Activated CD4-positive, alpha-beta T cell treated with anti-CD3 and anti-CD28 coated beads for 36 hours (primary cell): ENCODE measurements around the gene PRUNE1. TPM values are rescaled to one million over a fixed set of nuclear protein-coding genes. Genes with fewer than 3 reads are reported as not detected.

Experiments used
- ATAC-seq: fragments of 200-7000 bp; cut with Tn5 transposase; one replicate; pipeline ENCODE4 v1.10.0; 2021; ENCODE audit warnings: mild to moderate bottlenecking, moderate library complexity
- CTCF ChIA-PET: fragments of 350-600 bp; sonication (Branson Sonifier 250); formaldehyde crosslinking; loops from one replicate; lab custom pipeline; 2021; ENCODE audit warnings: antibody characterized with exemption; lab: Charles Lee
- POLR2A ChIA-PET: fragments of 350-600 bp; sonication (Branson Sonifier 250); formaldehyde crosslinking; loops from one replicate; lab custom pipeline; 2021; ENCODE audit warnings: antibody characterized with exemption, inconsistent platforms; lab: Charles Lee
- DNase-seq: peaks from one replicate; pipeline ENCODE4 v3.0.0-alpha.2; 2020
- H3K27ac Mint-ChIP-seq: one replicate; pipeline ENCODE4 v1.8.0; 2021; ENCODE audit warnings: mixed read lengths
- H3K27me3 Mint-ChIP-seq: one replicate; pipeline ENCODE4 v1.8.0; 2021; ENCODE audit warnings: mixed read lengths
- H3K36me3 Mint-ChIP-seq: one replicate; pipeline ENCODE4 v1.8.0; 2021; ENCODE audit warnings: low read depth, mixed read lengths
- H3K4me1 Mint-ChIP-seq: one replicate; pipeline ENCODE4 v1.8.0; 2021; ENCODE audit warnings: mixed read lengths
- H3K4me3 Mint-ChIP-seq: one replicate; pipeline ENCODE4 v1.8.0; 2021; ENCODE audit warnings: mild to moderate bottlenecking, moderate library complexity, mixed read lengths
- H3K9me3 Mint-ChIP-seq: one replicate; pipeline ENCODE4 v1.8.0; 2021; ENCODE audit warnings: low read depth, mixed read lengths
- intact Hi-C, 2 experiments: fragments of 100-400 bp; cut with DNase I in 1 of 2; cut with micrococcal nuclease in 1 of 2; formaldehyde crosslinking; loops; one replicate each; pipeline versions ENCODE4 v1.14.2 to v1.15.1; 2022 to 2024; cut with DNase I, micrococcal nuclease
- total RNA-seq, 2 experiments: library from RNA; stranded (reverse); gene quantifications; one replicate each; pipeline ENCODE4 v1.2.3, GENCODE V29; 2021

The PRUNE1 gene
- total RNA-seq, 2 experiments from 2014 or later: 13.6 to 18.6 TPM

DNA sequence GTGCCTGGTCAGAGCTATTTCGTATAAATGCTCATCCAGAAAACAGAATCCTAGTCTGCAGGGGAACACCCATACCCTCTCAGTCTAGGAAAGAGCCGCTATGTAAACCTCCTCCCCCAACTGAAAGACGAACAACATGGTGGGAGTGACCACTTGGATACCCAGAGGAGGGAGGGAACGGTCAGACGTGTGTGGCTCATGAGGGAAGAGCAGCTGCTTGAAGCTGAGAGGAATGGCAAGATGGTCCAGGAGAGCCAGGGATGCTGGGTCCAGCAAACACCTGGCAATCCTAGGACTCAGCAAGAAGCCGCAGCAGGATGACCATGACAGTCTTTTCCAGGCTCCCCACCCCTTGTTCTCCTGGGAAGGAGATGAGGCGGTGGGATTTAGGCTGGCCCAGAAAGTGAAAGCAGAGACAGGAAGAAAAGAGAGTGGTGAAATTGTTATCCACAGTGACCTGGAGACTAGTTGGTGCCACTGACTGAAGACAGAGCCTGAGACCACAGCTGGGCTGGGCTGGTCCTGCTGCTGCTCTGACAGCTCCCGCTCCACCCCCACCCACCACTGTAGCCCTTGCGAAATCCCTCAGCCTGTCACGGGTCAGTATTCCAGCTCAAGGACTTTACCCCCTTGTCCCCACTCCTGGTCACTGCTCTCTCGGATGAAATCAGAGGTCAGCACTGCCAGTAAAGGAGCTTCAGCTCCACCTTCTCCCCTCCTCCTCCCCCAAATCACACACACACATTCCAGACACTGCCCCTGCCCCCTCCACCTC, 37.3 kb upstream of the PRUNE1 start:
- ChIA-PET POLR2A (interaction anchor here (0.6 to 0.7 kb wide), 2 partner anchors 31 to 509 kb away, joined by 3 to 7 read pairs; no protein-coding TSS in a partner anchor), CTCF (interaction anchor here (0.5 to 1.8 kb wide), 9 partner anchors 8 to 822 kb away, joined by 3 to 8 read pairs (median 3); no protein-coding TSS in a partner anchor)
- Mint-ChIP-seq H3K4me1 (peaks cover 39% of the 10 kb centered on the region), H3K9me3 (no peaks in the 10 kb centered on the region), H3K27ac (peak overlapping the region; percentile 87), H3K27me3 (no peaks in the 10 kb centered on the region), H3K4me3 (peak overlapping the region; percentile 23), H3K36me3 (peaks cover 31% of the 10 kb centered on the region)
- DNase-seq (no peak), ATAC-seq (no peak)
- intact Hi-C loops: loop anchor here (10.0 kb wide), 2 partner anchors 276 to 506 kb away; partner anchors contain the start of gene GOLPH3L (in 1 of the 2)

DNA sequence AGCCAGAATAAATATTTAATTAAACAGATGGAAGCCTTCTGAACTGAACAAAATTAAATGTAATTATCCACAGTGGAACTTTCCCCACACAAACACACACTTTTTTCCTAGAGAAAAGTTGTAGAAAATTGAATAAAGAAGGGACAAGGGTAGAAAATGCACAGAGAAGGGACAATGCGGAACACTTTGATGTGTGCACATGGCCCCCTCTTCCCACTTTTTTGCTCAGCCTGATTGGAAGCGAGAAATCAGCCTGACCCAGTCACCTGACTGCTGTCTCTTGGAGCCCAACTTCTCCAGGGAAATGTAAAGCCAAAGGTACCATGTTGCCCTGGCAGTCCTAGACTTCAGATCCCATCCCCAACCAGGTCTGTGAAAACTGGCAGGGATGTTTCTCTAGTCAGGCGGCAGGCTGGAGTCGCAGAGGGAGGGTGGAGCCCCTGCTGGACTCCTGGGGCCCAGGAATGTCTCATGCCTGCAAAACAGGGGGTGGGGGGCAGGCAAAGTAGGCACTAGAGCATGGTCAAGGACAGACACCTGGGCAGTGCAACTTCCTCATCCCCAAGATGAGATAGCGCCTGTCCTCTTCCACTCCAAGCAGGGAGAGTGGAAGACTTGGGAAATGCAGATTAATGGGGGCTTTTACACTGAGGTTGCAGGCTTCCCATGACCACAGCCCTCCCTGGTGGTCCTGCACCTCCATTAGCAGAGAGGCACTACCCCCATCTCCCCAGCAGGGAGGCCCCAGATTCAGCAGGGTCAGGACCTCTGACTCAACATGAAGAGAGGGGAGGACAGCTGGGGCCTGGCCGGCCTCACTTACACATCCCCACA, 36.4 kb upstream of the PRUNE1 start:
- ChIA-PET POLR2A (interaction anchor here (0.5 to 0.6 kb wide), 3 partner anchors 77 to 510 kb away, joined by 3 to 7 read pairs (median 3); no protein-coding TSS in a partner anchor), CTCF (interaction anchor here (0.6 to 1.4 kb wide), 3 partner anchors 9 to 692 kb away, joined by 3 read pairs; no protein-coding TSS in a partner anchor)
- Mint-ChIP-seq H3K9me3 (no peaks in the 10 kb centered on the region), H3K4me1 (peaks cover 47% of the 10 kb centered on the region), H3K27ac (peak overlapping the region; percentile 87), H3K4me3 (peak overlapping the region; percentile 88), H3K36me3 (peaks cover 25% of the 10 kb centered on the region), H3K27me3 (no peaks in the 10 kb centered on the region)
- peak; percentile 24 for DNase-seq
- no peak for ATAC-seq
- intact Hi-C loops: loop anchor here (10.0 kb wide), 2 partner anchors 277 to 507 kb away; partner anchors contain the start of gene GOLPH3L (in 1 of the 2)

- CTCF ChIA-PET: interaction anchor here (0.6 to 1.4 kb wide), 3 partner anchors 10 to 311 kb away, joined by 3 to 4 read pairs (median 3); no protein-coding TSS in a partner anchor
- ATAC-seq (no peak), DNase-seq (no peak)
- H3K27ac Mint-ChIP-seq: peak overlapping the region; percentile 87
- no peaks in the 10 kb centered on the region for H3K9me3 Mint-ChIP-seq
- peak overlapping the region; percentile 88 for H3K4me3 Mint-ChIP-seq
- intact Hi-C loops: loop anchor here (10.0 kb wide), 2 partner anchors 278 to 508 kb away; partner anchors contain the start of gene GOLPH3L (in 1 of the 2)
- no peaks in the 10 kb centered on the region for H3K27me3 Mint-ChIP-seq
- peaks cover 23% of the 10 kb centered on the region for H3K36me3 Mint-ChIP-seq
- POLR2A ChIA-PET: interaction anchor here (0.6 kb wide), 1 partner anchor 77 kb away, joined by 3 read pairs; no protein-coding TSS in a partner anchor
- H3K4me1 Mint-ChIP-seq: peaks cover 54% of the 10 kb centered on the region
Measured at GRCh38 chr1:150972417-150972940, 35.8 kb upstream of the PRUNE1 start.

DNA sequence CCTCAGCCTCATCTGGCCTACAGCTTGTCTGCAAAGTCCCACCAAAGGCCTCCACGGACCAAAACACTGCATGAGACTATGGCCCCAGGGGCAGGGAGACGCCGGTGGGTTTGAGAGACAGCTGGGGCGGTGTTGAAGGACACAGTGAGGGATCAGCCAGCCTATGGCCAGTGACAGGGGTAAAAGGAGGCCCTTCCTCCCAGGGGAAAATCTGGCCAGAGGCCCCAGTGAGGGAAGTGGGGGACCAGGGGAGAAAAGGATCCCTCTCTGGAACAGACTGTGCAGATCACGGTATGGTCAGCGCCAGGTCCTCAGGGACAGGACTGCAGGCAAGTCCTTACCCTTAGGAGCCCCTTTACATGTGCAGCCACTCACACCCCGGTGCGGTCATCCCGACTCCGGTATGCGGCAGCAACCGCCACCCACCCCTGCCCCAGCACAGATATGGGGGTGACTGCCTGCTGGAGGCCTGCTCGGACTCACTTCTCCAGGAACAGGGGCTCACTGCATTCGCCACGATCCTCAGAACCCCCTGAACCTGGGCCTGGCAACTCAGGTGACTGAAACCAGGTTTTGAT, 34.9 kb upstream of the PRUNE1 start:
- peak overlapping the region; percentile 87 for H3K27ac Mint-ChIP-seq
- H3K9me3 Mint-ChIP-seq: no peaks in the 10 kb centered on the region
- ChIA-PET POLR2A (interaction anchor here (0.7 to 1.8 kb wide), 3 partner anchors 8 to 33 kb away, joined by 3 to 9 read pairs (median 3); partner anchors contain the start of gene MINDY1), CTCF (interaction anchor here (0.6 to 3.8 kb wide), 9 partner anchors 9 to 448 kb away, joined by 3 to 15 read pairs (median 3); partner anchors contain the start of gene MINDY1)
- DNase-seq: peak; percentile 49
- peak overlapping the region; percentile 88 for H3K4me3 Mint-ChIP-seq
- ATAC-seq: no peak
- H3K36me3 Mint-ChIP-seq: peaks cover 15% of the 10 kb centered on the region
- H3K4me1 Mint-ChIP-seq: peaks cover 58% of the 10 kb centered on the region
- H3K27me3 Mint-ChIP-seq: no peaks in the 10 kb centered on the region
- intact Hi-C loops: loop anchor here (10.0 kb wide), 2 partner anchors 279 to 509 kb away; partner anchors contain the start of gene GOLPH3L (in 1 of the 2)

- CTCF ChIA-PET: interaction anchor here (0.5 to 3.8 kb wide), 7 partner anchors 10 to 702 kb away, joined by 3 to 15 read pairs (median 3); partner anchors contain the start of genes C1orf54 and MINDY1
- peak; percentile 27 for ATAC-seq
- Mint-ChIP-seq H3K27ac (peak overlapping the region; percentile 87), H3K36me3 (peaks cover 10% of the 10 kb centered on the region), H3K9me3 (no peaks in the 10 kb centered on the region), H3K4me1 (peaks cover 63% of the 10 kb centered on the region), H3K27me3 (no peaks in the 10 kb centered on the region), H3K4me3 (peak overlapping the region; percentile 88)
- POLR2A ChIA-PET: interaction anchor here (0.7 to 1.8 kb wide), 3 partner anchors 8 to 32 kb away, joined by 3 to 9 read pairs (median 3); partner anchors contain the start of gene MINDY1
- intact Hi-C loops: loop anchor here (1.0 to 10.0 kb wide), 10 partner anchors 34 to 509 kb away; partner anchors contain the start of genes GOLPH3L (in 2 of the 2), ARNT (in 1 of the 2), CDC42SE1 (in 1 of the 2) and ENSA (in 1 of the 2)
- DNase-seq: peak; percentile 67
Measured at GRCh38 chr1:150973836-150974579, 34.2 kb upstream of the PRUNE1 start.

DNA sequence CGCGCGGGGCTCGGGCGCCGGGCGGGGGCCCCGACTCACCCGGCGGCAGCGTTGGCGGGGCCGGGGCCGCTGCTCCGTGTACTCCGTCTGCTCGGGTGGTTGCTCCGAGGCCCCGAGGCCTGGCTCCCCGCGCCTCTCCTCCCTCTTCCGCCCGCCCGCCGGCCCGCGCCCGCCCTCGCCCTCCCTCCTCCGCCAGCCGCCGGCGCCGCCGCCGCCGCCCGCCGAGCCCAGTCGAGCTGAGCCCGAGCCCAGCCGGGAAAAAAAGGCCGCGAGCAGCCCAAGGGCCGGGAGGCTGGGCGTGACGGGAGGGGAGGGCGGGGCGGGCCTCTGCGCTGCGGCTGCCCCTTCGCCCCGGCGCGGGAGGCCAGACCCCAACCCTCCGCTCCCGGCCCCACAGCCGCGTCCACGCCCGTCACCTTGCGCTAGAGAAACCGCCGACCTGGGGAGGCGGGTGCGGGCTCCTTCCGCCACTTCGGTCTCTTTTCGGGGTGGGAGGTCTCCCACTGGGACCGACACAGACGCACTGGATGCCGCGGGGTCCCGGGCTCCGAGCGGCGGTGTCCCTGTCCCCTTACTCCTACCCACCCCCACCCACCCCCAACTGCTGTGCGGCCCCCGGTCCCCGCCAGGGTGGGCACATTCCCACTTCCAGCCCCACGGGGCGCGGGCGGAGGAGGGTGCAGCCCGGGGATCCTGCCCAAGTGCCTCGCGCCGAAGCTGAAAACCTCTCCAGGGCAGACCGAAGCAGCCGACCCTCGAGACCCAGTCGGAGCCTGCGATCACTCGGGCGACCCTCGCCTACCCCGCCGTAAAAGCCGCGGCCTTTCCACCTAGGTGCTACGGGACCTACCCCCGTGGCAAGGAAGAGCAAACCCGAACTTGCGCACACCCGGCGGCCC, 33.4 kb upstream of the PRUNE1 start, which contains the start of gene CERS2:
TSS of gene CERS2 (minus strand) at position 256 of the 899 bp plus-strand sequence. CDS start 5,745 bp downstream, outside the sequence.
- peak; percentile 54 for ATAC-seq
- Mint-ChIP-seq H3K27ac (peak within 1 kb of the TSS; percentile 87), H3K4me3 (peak within 1 kb of the TSS; percentile 88), H3K4me1 (peaks cover 71% of the 10 kb centered on the region), H3K36me3 (peaks cover 10% of the 10 kb centered on the region), H3K27me3 (no peaks in the 10 kb centered on the region), H3K9me3 (no peaks in the 10 kb centered on the region)
- CTCF ChIA-PET: interaction anchor here (0.5 to 3.8 kb wide), 3 partner anchors 21 to 702 kb away, joined by 3 to 15 read pairs (median 5); partner anchors contain the start of genes C1orf54 and MINDY1
- POLR2A ChIA-PET: interaction anchor here (0.6 to 1.8 kb wide), 3 partner anchors 9 to 31 kb away, joined by 3 to 9 read pairs (median 3); partner anchors contain the start of gene MINDY1
- DNase-seq: peak; percentile 87
- intact Hi-C loops: loop anchor here (1.0 to 10.0 kb wide), 13 partner anchors 33 to 510 kb away; partner anchors contain the start of genes GOLPH3L (in 2 of the 2), ARNT (in 1 of the 2), CDC42SE1 (in 1 of the 2) and ENSA (in 1 of the 2)

DNA sequence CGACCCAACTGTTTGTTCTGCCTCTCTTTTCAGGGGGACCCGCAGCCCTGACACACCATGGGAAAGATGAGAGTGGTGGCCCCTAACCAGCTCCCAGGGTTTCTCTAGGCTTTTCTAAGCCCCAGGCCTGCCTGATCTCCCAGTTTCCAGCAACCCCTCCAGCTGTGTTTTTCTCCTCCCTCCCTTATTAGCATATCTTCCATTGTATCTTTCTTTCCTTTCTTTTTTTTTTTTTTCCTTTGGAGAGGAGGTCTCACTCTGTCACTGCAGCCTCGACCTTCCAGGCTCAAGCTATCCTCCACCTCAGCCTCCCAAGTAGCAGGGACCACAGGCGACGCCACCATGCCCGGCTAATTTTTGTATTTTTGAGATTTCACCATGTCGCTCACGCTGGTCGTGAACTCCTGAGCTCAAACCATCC, 31.8 kb upstream of the PRUNE1 start:
- Mint-ChIP-seq H3K9me3 (no peaks in the 10 kb centered on the region), H3K27ac (no peak overlapping the region), H3K27me3 (no peaks in the 10 kb centered on the region), H3K36me3 (peaks cover 10% of the 10 kb centered on the region), H3K4me3 (peak overlapping the region; percentile 88), H3K4me1 (peaks cover 58% of the 10 kb centered on the region)
- ChIA-PET CTCF (interaction anchor here (0.6 to 3.8 kb wide), 9 partner anchors 11 to 720 kb away, joined by 3 to 15 read pairs (median 4); partner anchors contain the start of gene MINDY1), POLR2A (interaction anchor here (0.7 to 1.0 kb wide), 3 partner anchors 81 to 344 kb away, joined by 3 to 9 read pairs (median 3); no protein-coding TSS in a partner anchor)
- ATAC-seq: no peak
- DNase-seq: no peak
- intact Hi-C loops: loop anchor here (5.0 to 10.0 kb wide), 5 partner anchors 282 to 512 kb away; partner anchors contain the start of genes GOLPH3L (in 1 of the 2) and MCL1 (in 1 of the 2)
